COLO668 (cell line): ENCODE results near the gene AKAP13.
"Not testable (repeated sequence)": the region's sequence is repeated elsewhere in the genome, so short reads cannot be mapped to it uniquely, and the experiment has no call there.

Experiments
- DNase-seq: peaks from one replicate; lab custom pipeline; 2025; ENCODE audit not compliant: unreplicated experiment; lab: John Stamatoyannopoulos, UW

The AKAP13 gene

DNA sequence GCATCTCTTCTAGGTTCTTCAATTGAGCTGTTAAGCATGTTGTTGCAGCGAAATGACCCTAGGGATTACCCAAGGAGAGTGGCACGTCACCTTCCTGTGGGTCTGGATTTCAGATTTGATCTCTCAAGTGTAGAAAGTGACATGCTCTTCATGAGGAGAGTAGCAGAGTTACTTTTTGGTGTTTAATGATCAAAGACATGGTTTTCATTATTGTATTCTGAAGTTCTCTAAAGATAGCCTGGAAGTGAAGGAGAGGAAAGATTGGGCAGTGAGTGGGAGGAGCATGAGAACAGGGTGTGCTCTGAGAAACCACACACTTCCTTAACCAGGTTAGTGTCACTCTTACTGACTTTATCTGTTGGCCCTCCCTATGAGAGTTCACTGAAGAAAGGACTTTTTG, 153.6 kb downstream of the AKAP13 start:
- DNase-seq, result no peak

DNA sequence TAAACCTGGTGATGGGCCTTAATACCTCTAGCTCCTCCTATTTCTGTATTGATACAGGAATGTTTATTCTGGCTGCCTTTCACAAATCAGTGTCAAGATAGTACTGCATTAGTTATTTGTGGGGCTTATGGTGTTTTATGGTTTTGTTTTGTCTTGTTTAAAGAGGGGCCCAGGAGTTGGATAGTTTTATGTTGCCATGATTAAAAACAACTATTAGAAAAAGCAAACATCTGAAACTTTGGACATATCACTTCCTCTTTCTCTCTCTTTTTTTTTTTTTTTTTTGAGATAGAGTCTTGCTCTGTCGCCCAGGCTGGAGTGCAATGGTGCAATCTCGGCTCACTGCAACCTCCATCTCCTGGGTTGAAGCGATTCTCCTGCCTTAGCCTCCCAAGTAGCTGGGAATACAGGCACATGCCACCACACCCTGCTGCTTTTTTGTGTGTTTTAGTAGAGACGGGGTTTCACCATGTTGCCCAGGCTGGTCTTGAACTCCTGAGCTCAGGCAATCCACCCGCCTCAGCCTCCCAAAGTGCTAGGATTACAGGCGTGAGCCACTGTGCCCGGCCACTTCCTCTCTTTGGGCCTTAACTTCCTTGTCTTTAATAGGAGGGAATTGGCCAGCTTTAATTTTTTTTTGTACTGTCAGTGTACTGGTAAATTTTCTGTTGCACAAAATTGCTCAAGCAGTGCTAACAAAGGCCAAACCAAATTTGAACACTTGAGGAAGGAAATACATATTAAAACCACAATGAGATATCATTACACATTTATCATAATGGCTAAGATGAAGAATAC, 155.3 kb downstream of the AKAP13 start:
- not testable (repeated sequence) for DNase-seq

DNA sequence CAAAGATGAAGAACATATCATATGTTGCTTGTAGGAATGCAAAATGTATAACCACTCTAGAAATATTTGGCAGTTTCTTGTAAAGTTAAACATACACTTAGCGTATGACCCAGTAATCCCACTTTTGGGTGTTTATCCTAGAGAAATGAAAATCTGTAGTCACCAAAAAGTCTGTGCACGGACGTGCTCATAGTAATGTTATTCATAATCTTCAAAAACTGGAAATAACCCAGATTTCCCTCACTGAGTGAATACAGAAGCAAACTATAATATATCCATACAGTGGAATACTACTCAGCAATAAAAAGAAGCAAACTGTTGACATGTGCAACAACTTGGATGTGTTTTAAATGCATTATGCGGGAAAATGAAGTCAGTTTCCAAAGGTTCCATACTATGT, 155.9 kb downstream of the AKAP13 start:
- no peak for DNase-seq

DNA sequence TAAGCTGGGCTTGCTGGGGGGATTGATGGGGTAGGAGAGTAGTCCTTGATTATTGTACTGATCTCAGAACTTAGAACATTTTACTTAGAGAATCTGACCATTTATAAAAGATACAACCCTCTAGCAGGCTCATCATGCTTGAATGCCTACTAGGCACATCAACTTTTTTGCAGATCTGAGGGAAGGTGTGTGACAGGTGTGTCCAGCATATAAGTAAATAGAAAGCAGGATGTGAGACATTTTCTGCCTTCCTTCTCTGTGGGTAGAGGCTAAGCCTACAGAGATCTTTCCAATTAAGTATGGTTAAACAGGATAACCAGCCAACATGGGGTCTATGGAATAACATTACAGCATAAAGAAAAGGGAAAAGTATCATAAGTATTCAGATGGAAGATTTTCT, 159.1 kb downstream of the AKAP13 start:
- DNase-seq, result no peak

DNA sequence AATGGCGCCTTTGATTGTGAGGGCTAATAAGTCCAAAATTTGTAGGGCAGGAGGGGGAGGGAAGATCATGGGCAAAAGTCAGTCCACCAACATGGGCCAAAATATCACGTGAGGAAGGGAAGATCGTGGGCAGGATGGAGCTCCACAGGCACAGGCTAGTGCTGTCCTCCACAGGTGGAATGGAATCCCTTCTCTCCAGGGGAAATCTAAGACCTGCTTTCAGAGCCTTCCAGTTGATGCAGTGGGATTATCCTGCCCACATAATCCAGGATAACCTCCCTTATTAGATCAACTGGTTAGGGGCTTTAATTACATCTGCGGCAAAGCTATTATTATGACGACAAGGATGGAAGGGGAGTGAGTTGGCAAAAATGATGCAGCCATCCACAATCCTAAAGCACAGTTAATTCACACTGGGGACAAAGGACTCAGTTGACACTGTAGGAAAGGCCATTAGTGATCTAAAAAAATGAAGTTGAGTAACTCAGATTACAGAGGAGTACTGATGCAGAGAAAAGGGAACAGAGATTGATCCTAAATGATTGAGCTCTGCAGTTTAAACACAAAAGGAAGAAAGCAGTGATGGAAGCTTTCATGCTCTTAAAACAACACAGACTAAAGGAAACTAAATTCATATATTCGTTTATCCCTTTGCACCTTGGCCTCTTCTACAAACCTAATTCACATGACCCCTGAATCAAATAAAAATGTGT, 159.8 kb downstream of the AKAP13 start:
- no peak for DNase-seq

DNA sequence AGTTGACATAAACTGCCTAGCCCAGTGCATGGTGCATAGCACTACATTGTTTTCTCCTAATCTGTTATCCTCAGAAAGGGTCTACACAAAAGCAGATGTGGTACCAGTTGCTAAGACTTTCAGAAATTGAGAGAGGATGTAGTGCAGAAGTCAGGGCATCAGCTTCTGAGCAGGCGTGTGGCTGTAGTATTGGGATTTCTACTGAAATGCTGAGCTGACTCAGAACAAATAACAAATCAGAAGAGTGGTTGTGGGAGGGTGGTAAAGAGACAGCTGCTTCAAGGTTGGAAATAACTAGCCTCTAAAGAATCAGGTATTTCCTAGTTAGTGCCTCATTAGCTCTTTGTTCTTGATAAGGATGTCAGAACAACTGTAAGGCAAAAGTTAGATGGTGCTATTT, 161.3 kb downstream of the AKAP13 start:
- DNase-seq, result no peak

DNA sequence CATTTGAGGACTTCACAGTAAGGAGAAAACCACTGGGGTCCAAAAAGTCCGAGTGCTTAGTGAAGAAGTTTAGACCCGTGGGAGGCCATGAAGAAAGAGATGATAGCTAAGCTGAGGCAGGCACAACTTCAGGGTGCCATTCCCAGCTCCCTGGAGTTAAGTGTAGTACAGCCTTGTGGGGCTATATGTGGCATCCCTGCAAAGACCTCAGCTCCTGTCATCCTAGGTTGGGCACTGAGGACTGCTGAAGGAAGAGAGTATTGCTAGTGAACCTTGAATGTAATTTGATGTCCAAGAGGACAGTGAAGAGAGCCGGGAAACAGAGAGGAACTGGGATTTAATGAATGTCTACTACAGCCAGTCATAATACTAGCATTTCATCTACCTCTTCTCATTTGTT, 162.1 kb downstream of the AKAP13 start:
- no peak for DNase-seq

DNA sequence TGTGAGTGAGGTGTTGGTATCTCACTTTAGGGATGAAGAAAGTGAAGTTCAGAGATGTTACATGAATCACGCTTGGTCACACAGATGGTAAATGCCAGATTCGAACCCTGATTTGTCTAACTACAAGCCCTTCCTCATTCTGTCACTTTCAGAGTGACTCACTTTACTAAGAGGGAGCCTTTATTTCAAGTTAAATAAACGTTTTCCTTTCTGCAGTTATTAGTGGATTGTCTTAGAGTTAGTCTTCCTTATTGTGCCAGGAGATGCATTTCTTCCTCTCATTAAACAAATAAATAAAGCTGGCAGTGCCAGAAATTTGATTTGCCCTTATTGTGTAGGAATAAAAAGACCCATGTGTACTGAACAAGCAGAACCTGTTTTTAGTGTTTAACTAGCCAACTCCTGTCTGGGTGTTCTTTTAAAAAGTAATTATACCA, 162.5 kb downstream of the AKAP13 start:
- no peak for DNase-seq

DNA sequence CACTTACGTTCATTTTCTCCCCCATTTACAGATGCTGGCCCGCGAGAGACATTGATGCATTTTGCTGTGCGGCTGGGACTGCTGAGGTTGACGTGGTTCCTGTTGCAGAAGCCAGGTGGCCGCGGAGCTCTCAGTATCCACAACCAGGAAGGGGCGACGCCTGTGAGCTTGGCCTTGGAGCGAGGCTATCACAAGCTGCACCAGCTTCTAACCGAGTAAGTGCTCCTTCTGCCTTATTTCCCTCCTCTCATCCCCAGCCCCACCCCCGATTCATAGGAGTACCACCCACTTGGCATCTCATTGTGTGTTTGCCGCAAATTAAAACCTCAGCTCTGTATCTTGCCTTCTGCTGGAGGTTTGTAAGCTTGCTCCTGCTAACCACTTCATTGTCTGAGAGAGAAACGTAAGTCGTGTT, 163.3 kb downstream of the AKAP13 start:
- peak; percentile 62 for DNase-seq

DNA sequence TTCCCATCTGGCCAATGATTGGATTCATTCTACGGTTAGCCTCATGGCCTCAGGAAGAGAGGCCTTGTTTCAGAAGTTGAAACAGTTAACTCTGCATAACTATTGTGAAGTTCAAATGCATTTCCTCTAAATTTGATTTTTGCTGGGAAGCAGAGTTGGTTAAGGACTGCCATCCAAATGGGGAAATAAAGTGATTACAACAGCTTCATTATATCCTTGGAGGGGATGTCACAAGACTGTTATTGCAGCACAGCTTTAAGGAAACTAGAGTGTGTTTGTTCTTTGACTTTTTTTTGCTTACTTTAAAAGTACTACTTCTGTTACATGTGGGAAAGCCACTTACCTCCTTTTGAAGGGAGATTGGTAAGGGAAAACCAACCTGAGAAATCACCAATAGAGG, 164.8 kb downstream of the AKAP13 start:
- DNase-seq, result no peak

DNA sequence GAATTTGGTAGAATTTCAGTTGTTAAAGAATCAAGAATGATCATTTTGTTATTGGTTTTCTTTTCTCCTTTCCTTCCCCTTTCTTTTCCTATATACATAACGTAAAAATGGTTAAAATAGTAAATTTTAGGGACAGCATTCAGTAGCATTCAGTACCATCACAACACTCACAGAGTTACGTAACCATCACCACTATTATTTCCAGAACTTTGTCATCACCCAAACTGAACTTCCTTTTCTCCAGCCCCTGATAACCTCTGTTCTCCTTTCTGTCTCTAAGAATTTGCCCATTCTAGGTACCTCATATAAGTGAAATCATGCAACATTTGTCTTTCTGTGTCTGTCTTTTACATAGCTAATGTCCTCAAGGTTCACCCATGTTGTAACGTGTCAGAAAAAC, 165.3 kb downstream of the AKAP13 start:
- DNase-seq, result no peak

DNA sequence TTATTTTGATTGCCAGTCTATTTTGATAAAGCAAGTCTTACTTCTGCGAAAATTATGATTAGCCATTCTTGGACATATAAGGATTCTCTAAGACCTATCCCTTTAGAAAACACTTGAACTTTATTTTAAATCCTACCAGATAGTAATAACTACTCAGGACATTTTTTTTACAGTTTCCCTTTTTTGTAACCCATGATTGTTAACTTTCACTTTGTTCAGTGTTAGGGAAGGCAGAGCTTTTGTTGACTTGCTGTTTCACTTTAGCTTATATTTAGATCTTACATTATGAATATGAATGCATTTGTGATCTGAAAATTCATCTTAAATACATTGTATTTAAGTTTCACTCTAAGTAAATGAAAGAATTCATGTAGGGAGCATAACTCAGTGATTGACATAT, 167.0 kb downstream of the AKAP13 start:
- DNase-seq, result no peak

DNA sequence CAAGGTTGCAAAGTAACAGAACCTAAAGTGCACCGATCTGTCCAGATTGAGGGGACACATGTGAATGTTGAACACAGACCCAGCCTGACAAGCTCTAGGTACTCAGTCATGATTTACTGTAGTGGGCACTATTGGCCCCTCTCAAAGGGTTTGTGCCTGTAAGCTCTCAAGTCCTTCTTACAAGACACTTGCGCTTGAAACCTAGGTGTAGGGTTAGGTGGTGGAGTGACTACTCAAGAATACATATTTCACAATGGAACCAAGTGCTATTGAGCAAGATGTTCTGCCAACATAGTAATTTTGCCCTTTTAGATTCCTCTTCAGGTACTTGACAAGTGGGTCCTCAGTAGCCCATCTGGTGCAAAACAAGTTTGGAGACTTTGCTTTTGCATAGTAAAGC, 169.9 kb downstream of the AKAP13 start:
- DNase-seq, result no peak

DNA sequence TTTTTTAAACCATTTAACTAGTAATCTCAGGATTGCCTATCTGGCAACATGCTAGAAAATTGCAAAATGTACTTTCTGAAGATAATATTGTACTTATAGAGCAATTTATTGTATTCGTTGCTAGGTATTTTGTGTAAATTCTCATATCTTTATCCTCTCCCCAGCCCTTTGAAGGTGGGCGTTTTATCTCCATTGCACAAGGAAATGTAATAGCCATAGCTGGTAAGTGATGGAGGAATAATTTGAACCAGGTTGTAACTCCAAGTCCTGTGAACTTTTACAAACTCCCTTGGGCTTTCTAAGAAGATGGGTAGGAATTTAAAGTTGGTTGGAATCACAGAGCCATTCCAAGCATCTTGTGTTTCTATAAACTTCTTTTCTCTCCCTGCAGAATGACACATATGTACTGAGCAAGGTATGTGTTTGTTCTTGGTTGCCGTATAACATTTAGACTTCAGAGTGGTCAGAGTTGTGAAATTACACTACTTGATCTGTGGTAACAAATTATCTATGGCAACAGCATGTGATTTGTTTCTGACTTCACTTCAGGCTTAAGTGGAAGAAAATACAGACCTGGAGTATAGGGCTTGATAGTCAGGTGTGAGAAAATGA, 170.9 kb downstream of the AKAP13 start:
- no peak for DNase-seq

DNA sequence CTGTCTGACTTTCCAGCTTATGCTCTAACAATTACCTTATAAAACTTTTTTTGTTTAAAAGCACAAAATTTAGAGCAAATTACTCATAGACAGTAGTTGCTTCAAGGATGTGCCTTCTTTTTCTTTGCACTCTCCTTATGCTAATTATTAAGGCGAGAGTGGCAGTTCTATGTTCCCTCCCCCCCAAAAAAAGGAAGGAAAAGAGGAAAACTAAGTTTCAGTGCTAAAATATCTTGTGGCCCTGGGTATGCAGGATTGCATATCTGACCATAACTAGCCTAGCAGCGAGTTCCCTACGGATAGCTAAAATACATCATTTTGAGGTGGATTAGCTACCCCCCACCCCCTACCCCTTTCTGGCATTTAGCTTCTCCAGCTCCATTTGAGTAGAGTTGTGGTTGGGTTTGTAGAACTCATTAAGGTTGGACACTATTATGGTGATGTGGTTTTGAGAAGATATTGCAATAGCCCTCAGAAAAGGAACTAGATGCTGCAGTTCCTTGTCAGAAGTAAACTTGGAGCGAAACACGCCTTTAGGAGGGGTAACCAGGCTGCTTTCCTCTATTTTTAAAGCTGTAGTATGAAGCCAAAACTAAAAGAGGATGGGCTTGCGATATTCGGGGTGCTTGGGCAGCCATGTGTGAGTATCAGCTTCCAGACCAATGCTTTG, 174.6 kb downstream of the AKAP13 start:
- DNase-seq, result no peak

DNA sequence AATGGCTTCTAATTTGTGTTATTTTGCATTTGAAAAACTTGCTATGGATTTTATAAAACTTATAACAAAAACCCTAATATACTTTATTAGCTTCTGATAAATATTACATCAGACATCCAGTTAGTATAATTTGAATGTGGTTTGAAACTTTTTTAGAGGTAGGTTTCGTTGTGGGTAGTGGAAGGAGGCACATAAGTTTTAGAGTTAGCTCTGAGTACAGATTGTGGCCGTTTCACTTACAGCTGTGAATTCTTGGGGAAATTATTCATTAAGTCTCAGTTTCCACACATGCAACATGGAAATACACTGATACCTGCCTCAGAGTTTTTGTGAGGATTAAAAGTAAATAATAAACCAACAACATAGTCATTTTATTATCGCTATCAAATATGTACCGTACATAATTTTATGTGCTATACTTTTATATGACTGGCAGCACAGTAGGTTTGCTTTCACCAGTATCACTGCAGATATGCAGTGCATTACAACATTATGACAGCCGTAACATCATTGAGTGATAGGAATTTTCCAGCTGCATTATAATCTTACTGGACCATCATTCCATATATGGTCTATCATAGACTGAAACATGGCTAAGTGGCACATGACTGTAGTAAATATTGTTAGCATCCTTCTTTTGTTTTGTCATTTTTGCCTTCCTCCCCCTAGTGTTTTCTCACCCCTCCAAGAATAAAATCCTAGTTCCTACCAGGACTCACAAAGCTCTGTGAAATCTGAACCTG, 175.6 kb downstream of the AKAP13 start:
- DNase-seq, result no peak

DNA sequence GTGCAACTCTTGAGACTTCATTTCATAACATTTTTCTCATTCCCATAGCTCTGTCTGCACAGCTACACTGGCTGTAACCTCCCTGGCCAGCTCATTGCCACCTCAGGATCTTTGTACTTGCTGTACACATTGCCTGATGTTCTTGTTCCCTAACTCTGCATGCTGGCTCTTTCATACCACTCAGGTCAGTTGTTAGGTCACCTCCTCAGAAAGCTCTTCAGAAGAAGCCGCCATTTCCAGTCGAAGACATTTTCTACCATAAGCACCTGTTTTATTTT, 176.2 kb downstream of the AKAP13 start:
- DNase-seq, result no peak

DNA sequence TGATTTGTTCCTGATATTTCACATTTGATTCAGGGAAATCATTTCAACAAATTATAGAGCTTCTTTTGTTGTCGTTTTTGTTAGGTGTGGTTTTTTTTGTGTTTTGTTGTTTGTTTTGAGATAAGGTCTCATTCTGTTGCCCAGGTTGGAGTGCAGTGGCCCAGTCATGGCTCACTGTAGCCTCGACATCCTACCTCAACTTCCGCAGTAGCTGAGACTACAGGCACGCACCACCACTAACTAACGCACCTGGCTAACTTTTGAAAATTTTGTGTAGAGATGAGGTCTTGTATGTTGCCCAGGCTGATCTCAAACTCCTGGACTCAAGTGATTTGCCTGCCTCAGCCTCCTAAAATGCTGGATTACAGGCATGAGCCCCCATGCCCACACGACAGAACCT, 177.0 kb downstream of the AKAP13 start:
- no peak for DNase-seq

DNA sequence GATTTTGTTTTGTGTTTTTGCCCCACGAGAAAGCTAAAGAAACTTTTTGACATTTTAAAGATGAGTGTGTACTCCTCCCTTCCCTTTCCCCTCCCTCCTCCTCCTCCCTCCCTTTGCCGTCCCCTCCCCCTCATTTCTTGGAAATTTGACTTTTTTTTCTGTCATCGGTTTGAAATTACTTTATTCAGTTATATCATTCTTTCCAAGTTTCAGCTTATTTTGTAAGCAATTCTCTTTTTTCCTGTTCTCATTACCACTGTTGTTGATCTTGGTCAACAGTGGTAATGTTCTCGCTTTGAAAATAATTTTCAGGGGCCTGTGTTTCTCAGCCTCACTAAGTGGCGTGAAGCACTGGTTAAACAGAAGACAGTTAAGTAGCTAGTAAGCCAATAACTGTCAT, 178.4 kb downstream of the AKAP13 start:
- DNase-seq, result no peak

DNA sequence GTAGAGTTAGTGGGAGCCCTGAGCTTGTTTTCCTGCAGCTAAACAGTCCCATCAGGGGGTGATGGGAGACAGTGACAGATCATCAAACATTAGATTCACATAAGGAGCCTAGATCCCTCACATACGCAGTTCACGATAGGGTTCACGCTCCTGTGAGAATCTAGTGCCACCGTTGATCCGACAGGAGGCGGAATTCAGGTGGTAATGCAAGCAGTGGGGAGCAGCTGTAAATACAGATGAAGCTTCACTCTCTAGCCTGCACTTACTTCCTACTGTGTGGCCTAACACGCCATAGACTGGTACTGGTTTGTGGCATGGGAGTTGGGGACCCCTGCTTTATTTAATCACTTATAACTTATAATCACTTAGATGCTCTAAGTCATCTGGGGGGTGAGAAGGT, 179.1 kb downstream of the AKAP13 start:
- no peak for DNase-seq

DNA sequence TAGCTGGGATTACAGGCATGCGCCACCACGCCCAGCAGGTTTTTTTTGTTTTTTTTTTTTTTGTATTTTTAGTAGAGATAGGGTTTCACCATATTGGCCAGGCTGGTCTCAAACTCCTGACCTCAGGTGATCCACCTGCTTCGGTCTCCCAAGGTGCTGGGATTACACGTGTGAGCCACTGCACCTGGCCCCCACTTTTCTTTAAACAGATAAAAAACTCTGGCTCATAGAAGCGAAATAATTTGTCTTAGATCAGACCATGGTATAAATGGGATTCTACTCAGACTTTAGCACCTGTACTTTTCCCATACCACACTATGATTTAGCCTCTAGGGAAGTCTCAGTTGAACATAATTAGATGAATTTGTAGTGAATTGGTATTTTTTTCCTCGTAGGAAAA, 182.4 kb downstream of the AKAP13 start:
- no peak for DNase-seq
